NB4 (cell line): ENCODE measurements around the gene ZNF607.
"Not testable (repeated sequence)": the region's sequence is repeated elsewhere in the genome, so short reads cannot be mapped to it uniquely, and the experiment has no call there.

ENCODE experiments used
- DNase-seq: peaks from one replicate; pipeline ENCODE4 v3.0.0; 2010; ENCODE audit warnings: low read depth
- H3K4me3 ChIP-seq: one replicate; pipeline ENCODE4 v1.5.1; 2011; ENCODE audit warnings: mild to moderate bottlenecking, low read depth, low read length, moderate library complexity
- CTCF ChIP-seq: IDR thresholded peaks from one replicate; pipeline ENCODE4 v1.5.1; 2012; ENCODE audit warnings: low read depth, low read length
- MAX ChIP-seq: IDR thresholded peaks from 2 replicates; pipeline ENCODE4 v1.6.1; 2011; ENCODE audit warnings: low read depth, low read length
- MYC ChIP-seq: IDR thresholded peaks from 2 replicates; pipeline ENCODE4 v1.6.1; 2011; ENCODE audit warnings: low read depth, low read length
- POLR2A ChIP-seq: IDR thresholded peaks from 2 replicates; pipeline ENCODE4 v1.6.1; 2011; ENCODE audit warnings: mild to moderate bottlenecking; ENCODE audit not compliant: insufficient read length; ENCODE audit errors: extremely low read depth

ZNF607 gene

GRCh38 chr19:37695144-37695899 is 24.2 kb downstream of the ZNF607 start:
- H3K4me3 ChIP-seq: no peak overlapping the region
- TF ChIP-seq POLR2A: no peak
- no peak for TF ChIP-seq CTCF
- TF ChIP-seq MYC: no peak
- no peak for TF ChIP-seq MAX
- DNase-seq: no peak

- TF ChIP-seq MYC (no peak), CTCF (no peak), MAX (no peak), POLR2A (no peak)
- DNase-seq: peak; percentile 7
- H3K4me3 ChIP-seq: no peak overlapping the region
Observed at GRCh38 chr19:37692956-37693620, 26.5 kb downstream of the ZNF607 start.

GRCh38 chr19:37691881-37692504 is 27.6 kb downstream of the ZNF607 start:
- TF ChIP-seq POLR2A: peak; percentile 43
- no peak for TF ChIP-seq MAX
- DNase-seq: peak; percentile 90
- H3K4me3 ChIP-seq: peak overlapping the region; percentile 60

GRCh38 chr19:37683520-37683919 is 36.0 kb downstream of the ZNF607 start:
- TF ChIP-seq MAX (no peak), POLR2A (no peak), MYC (no peak), CTCF (no peak)
- no peak overlapping the region for H3K4me3 ChIP-seq
- no peak for DNase-seq

GRCh38 chr19:37669450-37669914 is 50.1 kb downstream of the ZNF607 start:
- H3K4me3 ChIP-seq: no peak overlapping the region
- no peak for DNase-seq
- no peak for TF ChIP-seq POLR2A
- TF ChIP-seq MYC: no peak
- TF ChIP-seq MAX: no peak
- no peak for TF ChIP-seq CTCF

- DNase-seq, H3K4me3 ChIP-seq: not testable (repeated sequence)
Observed at GRCh38 chr19:37657157-37657556, 62.4 kb downstream of the ZNF607 start.
